Bronchial epithelial cell (primary cell): ENCODE results near the gene ADAM11. TPM values are rescaled to one million over a fixed set of nuclear protein-coding genes. Genes with fewer than 3 reads are reported as not detected.

Source experiments
- DNase-seq: peaks from one replicate; pipeline ENCODE4 v3.0.0-alpha.2; 2010; ENCODE audit warnings: low read depth
- FAIRE-seq: peaks from 2 replicates; lab custom pipeline; 2011; peaks lifted over from hg19 to GRCh38; lab: Jason Lieb, UNC
- H3K27me3 ChIP-seq: 2 replicates; pipeline ENCODE4 v1.5.1; 2011; ENCODE audit warnings: low read length; ENCODE audit not compliant: control insufficient read depth, insufficient read depth
- H3K36me3 ChIP-seq: 2 replicates; pipeline ENCODE4 v1.5.1; 2011; ENCODE audit warnings: low read length; ENCODE audit not compliant: control insufficient read depth, insufficient read depth
- H3K4me3 ChIP-seq: 2 replicates; pipeline ENCODE4 v1.5.1; 2011; ENCODE audit warnings: mild to moderate bottlenecking, low read depth, low read length, control low read depth
- total RNA-seq: library from RNA; depleted of rRNA; stranded (reverse); fragments of >200 nt; gene quantifications from 2 replicates; pipeline ENCODE4 v1.2.1, GENCODE V29; 2014
- TF ChIP-seq, protein P1 (sequence below): IDR thresholded peaks from 2 replicates; pipeline ENCODE4 v1.5.1; 2011; ENCODE audit warnings: mild to moderate bottlenecking, moderate library complexity, low read length, control low read depth, inconsistent platforms; ENCODE audit not compliant: insufficient read depth, severe bottlenecking

The ADAM11 gene
- total RNA-seq, 1 donor from 2014 or later, result 0.53 TPM

GRCh38 chr17:44831371-44831770 lies 72.6 kb downstream of the ADAM11 start:
- TF ChIP-seq, protein P1, sequence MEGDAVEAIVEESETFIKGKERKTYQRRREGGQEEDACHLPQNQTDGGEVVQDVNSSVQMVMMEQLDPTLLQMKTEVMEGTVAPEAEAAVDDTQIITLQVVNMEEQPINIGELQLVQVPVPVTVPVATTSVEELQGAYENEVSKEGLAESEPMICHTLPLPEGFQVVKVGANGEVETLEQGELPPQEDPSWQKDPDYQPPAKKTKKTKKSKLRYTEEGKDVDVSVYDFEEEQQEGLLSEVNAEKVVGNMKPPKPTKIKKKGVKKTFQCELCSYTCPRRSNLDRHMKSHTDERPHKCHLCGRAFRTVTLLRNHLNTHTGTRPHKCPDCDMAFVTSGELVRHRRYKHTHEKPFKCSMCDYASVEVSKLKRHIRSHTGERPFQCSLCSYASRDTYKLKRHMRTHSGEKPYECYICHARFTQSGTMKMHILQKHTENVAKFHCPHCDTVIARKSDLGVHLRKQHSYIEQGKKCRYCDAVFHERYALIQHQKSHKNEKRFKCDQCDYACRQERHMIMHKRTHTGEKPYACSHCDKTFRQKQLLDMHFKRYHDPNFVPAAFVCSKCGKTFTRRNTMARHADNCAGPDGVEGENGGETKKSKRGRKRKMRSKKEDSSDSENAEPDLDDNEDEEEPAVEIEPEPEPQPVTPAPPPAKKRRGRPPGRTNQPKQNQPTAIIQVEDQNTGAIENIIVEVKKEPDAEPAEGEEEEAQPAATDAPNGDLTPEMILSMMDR, result no peak
- Histone ChIP-seq H3K4me3 (no peak overlapping the region), H3K36me3 (no peaks in the 10 kb centered on the region), H3K27me3 (peaks cover 20% of the 10 kb centered on the region)
- DNase-seq (no peak), FAIRE-seq (no peak)

Other genes with a start within 250 kb of the ADAM11 start
- gene FZD2, start 201.5 kb upstream of the ADAM11 start, total RNA-seq, result under 0.01 and 0.13 TPM in 2 replicates
- gene MEIOC, start 102.5 kb upstream of the ADAM11 start, total RNA-seq, result not detected in 2 replicates
- gene CCDC43, start 69.2 kb upstream of the ADAM11 start, total RNA-seq, result 46.1 and 47.1 TPM in 2 replicates
- 0.51 and 0.79 TPM in 2 replicates for gene DBF4B, start 50.3 kb upstream of the ADAM11 start, total RNA-seq
- 0.53 and 2.4 TPM in 2 replicates for gene GJC1, start 71.3 kb downstream of the ADAM11 start, total RNA-seq
- not detected in 2 replicates for gene HIGD1B, start 88.9 kb downstream of the ADAM11 start, total RNA-seq
- gene EFTUD2, start 140.5 kb downstream of the ADAM11 start, total RNA-seq, result 78.0 and 91.4 TPM in 2 replicates
- gene GFAP, start 156.5 kb downstream of the ADAM11 start, total RNA-seq, result not detected in 2 replicates
- gene KIF18B, start 188.8 kb downstream of the ADAM11 start, total RNA-seq, result 0.13 TPM in 1 of 2 replicates, not detected in the other
- not detected in 2 replicates for gene C1QL1, start 209.3 kb downstream of the ADAM11 start, total RNA-seq